ENCODE data around the gene ZNF780B. TPM values are rescaled to one million over a fixed set of nuclear protein-coding genes. Genes with fewer than 3 reads are reported as not detected.

ZNF780B gene
- 10 to 100 TPM; 15.5 to 40.6 (median 34.7) TPM for polyA plus RNA-seq (ENCODE audit: insufficient read depth in 1 of 5, insufficient read length in 5 of 5, low replicate concordance in 1 of 5)
- long read RNA-seq, donor 1, full-length matches to known transcripts = 2 of 2 reads
- long read RNA-seq, donor 1, partial matches to known transcripts = 0 of 2 reads
- long read RNA-seq, donor 1, other reads (novel, unspliced or antisense) = 0 of 2 reads
- long read RNA-seq, donor 2 = 0 reads
- long read RNA-seq, donor 3, full-length matches to known transcripts = 2 of 2 reads
- long read RNA-seq, donor 3, partial matches to known transcripts = 0 of 2 reads
- long read RNA-seq, donor 3, other reads (novel, unspliced or antisense) = 0 of 2 reads
- long read RNA-seq, donor 4 = 0 reads
- long read RNA-seq, donor 5, full-length matches to known transcripts = 1 of 1 reads
- long read RNA-seq, donor 5, partial matches to known transcripts = 0 of 1 reads
- long read RNA-seq, donor 5, other reads (novel, unspliced or antisense) = 0 of 1 reads
- long read RNA-seq, donor 6, partial matches to known transcripts = 0 of 1 reads
- long read RNA-seq, donor 6, other reads (novel, unspliced or antisense) = 0 of 1 reads
- long read RNA-seq, donor 7 = 0 reads
- long read RNA-seq, donor 8 = 0 reads

DNA sequence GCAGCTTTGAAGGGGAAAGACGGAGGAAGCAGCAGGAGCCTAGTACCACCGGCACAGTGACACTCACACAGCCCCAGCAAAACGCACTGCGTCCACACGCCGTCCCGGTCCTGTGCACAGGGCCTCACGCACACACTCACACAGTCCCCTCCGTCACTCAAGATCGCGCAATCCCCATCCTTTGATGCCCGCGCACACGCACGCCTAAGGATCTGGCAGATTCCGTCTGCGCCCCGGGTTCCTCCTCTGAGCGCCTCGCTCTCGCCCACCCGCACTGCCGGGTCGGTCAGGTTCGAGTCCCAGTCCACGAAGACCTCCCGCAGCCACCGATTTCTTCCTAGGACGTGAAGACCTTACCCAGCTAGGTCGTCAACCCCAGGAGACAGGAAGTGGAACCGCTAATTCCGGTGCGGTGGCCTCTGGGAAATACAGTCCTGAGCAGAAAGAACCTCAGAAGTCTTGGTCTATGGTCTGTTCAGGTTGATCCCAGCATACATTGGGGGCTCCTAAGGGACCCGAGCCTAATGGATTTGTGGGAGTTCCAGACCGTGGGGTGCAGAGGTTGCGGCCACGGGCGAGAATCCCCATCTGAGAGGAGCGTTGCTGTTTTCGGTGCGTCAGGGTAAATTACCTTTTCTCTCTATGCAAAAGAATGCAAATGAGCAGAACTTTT is at the start of gene ZNF780B:
TSS of gene ZNF780B (minus strand) at position 400 of the 673 bp plus-strand sequence. CDS start 5,899 bp downstream, outside the sequence.
- DNase-seq = peak; percentile 53 to 60

DNA sequence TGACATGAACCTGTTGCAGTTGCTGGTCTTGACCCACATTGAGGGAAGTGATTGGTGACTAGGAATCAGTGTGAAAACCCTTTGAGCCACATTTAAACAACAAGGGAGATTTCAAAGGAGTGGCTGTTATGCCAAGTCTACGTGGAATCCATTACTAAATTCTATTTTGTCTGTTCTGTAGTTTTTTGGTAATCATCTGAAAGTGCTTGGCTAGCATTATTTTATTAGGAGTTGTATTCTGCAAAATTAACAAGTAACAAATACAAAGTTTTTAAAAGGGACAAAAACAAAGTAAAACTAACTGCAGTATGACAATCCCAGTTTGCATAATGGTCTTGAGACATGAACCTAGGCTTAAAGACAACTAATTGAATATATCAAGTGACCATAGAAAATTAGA is 48.7 kb upstream of the ZNF780B start:
- DNase-seq = no peak

GRCh38 chr19:40103600-40103999 is 47.6 kb upstream of the ZNF780B start:
- DNase-seq = no peak

GRCh38 chr19:40101813-40102212 is 45.8 kb upstream of the ZNF780B start:
- no peak for DNase-seq

DNA sequence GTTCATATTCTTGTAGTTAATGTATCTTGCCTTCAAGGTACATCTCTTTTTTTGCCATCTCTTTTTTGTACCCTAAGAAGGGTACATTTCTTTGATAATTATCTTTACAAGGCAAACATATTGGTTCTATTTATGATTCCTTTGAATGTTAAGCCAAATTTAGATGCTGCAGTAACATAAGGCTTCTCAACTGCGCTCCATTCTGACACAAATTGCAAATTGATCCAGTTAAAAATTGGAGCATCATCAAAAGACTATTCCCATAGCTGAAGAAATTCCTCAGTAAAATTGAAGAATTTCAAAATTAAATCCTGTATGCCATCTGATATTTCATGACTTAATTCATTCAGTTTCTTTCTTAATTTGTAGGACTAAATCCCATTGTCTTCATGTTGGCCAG is 37.4 kb upstream of the ZNF780B start:
- DNase-seq = no peak

- DNase-seq = no peak
Measured at GRCh38 chr19:40091205-40092129, 35.4 kb upstream of the ZNF780B start.

GRCh38 chr19:40090241-40091204 is 34.5 kb upstream of the ZNF780B start, which contains the start of gene ZNF780A:
Gene ZNF780A (minus strand): TSS chr19:40090943. CDS start chr19:40084753, 6,190 bp downstream.
- peak; percentile 81 to 83 for DNase-seq

DNA sequence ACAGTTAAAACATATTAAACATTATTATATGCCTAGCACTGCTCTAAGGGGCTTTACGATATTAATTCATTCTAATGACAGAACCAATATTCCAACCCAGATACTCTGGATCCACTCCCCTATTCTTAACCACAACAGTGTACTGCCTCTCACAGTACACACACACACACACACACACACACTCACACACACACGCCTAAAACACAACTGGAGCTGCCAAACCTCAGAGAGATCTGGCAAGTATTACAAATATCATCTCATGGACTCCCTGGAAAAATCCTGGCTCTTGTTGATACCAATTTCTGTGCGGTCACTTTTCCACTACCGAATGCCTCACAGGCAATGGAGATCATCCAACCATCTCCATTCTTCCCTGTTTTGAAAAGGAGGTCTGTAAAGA is 33.4 kb upstream of the ZNF780B start:
- no peak for DNase-seq

GRCh38 chr19:40088299-40089047 is 32.4 kb upstream of the ZNF780B start:
- no peak for DNase-seq

- DNase-seq = no peak
Measured at GRCh38 chr19:40084948-40085347, 28.9 kb upstream of the ZNF780B start.

DNA sequence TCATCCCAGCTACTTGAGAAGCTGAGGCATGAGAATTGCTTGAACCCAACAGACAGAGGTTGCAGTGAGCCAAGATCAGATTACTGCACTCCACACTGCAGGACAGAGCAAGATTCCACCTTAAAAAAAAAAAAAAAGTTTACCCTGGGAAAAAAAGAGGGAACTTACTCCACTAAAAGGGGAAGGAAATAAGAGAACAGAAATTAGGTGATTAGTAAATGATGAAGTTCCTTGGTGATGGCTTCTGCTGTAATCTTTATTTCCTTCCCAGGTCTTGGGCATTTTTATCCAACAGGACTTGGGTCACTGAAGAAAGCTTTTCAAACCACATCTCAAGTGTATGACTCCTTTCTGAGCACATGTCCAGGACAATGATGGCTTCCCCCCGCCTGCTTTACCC is 25.4 kb upstream of the ZNF780B start:
- DNase-seq = no peak

- no peak for DNase-seq
Measured at GRCh38 chr19:40080289-40080688, 24.3 kb upstream of the ZNF780B start.

DNA sequence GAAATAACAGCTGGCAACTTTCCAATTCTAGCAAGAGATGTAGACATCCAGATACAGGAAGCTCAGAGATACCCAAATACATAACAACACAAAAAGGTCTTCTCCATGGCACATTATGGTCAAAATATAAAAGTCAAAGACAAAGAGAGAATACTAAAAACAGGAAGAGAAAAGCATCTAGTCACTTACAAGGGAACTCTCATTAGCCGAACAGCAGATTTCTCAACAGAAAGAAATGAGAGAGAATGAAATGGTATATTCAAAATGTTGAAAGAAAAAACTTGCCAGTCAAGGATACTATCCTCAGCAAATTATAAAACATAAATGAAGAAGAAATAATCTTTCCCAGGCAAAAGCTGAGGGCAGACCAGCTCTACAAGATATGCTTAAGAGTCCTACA is 22.3 kb upstream of the ZNF780B start:
- DNase-seq = no peak

DNA sequence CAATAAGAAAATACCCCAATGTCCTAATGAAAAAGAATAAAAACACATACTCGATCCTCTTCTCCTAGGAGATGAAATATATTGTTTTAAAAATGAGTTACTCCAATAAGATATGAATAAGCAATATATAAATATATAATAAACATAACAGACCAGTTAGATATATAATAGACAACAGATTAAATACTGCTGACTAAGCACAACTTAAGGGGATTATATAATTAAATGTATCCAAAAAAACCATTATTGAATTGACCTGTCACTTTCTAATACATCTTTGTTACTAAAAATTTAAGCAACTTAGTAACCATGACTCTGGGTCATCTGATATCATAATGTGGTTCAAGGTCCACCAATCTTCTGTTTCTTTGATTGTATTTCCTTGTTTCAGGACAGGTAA is 14.0 kb upstream of the ZNF780B start:
- no peak for DNase-seq

GRCh38 chr19:40059624-40060023 is 3.6 kb upstream of the ZNF780B start:
- no peak for DNase-seq

- DNase-seq = no peak
Measured at GRCh38 chr19:40057166-40057565, 1.1 kb upstream of the ZNF780B start.

GRCh38 chr19:40056505-40056904 is 474 bp upstream of the ZNF780B start:
- peak in 1 of 2 donors; percentile 6 for DNase-seq

- no peak for DNase-seq
Measured at GRCh38 chr19:40055049-40055448, 982 bp downstream of the ZNF780B start.

DNA sequence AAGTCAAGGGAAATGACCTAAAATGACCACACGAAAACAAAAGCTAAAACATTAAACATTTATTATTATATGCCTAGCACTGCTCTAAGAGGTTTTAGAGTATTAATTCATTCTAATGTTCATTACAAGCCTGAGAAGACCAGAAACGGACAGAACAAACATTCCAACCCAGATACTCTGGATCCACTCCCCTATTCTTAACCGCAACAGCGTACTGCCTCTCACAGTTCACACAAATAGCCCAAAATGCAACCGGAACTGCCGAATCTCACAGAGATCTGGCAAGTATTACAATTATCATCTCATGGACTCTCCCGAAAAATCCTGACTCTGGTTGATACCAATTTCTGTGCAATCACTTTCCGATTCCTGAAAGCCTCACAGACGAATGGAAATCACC is 1.4 kb downstream of the ZNF780B start:
- DNase-seq = no peak

- DNase-seq = no peak
Measured at GRCh38 chr19:40053491-40053890, 2.5 kb downstream of the ZNF780B start.
